ENCODE data around the gene SHROOM3. TPM values are rescaled to one million over a fixed set of nuclear protein-coding genes. Genes with fewer than 3 reads are reported as not detected.
A peak's percentile ranks its signal among the peaks of the same experiment; 100 is the strongest.

SHROOM3 gene
- total RNA-seq, 4 donors from 2014 or later = 44.4 to 101 (median 88.5) TPM

GRCh38 chr4:76525751-76526150, 90.7 kb downstream of the SHROOM3 start:
- no peak for DNase-seq (ENCODE audit: extremely low spot score)
- peaks cover 7 to 20% (median 18%) of the 10 kb centered on the region in 4 donors for H3K4me1 ChIP-seq
- 91% methylated on average over 4 of the region's 4 CpGs for WGBS

GRCh38 chr4:76526585-76526990, 91.6 kb downstream of the SHROOM3 start:
- H3K36me3 ChIP-seq = no peaks in the 10 kb centered on the region
- intact Hi-C loops (cut with DNase I) = no loop called here
- DNase-seq (ENCODE audit: extremely low spot score) = no peak
- 30% methylated on average over 2 of the region's 2 CpGs for WGBS
- H3K27me3 ChIP-seq = no peaks in the 10 kb centered on the region
- H3K4me3 ChIP-seq = no peak overlapping the region
- H3K9me3 ChIP-seq = peaks cover 0 to 4% (median 0%) of the 10 kb centered on the region in 4 donors
- H3K4me1 ChIP-seq = peaks cover 7 to 25% (median 21%) of the 10 kb centered on the region in 4 donors
- H3K27ac ChIP-seq (replicated peaks in 1 of 4) = peak overlapping the region; percentile 0 to 25 (median 16)
- no peak for TF ChIP-seq POLR2A (IDR thresholded peaks at IDR 0.05; ENCODE audit: low read depth)
- TF ChIP-seq CTCF (IDR thresholded peaks at IDR 0.05) = no peak
- no peak for TF ChIP-seq EP300 (IDR thresholded peaks at IDR 0.05)
- TF ChIP-seq POLR2AphosphoS5 (IDR thresholded peaks at IDR 0.05) = no peak

More at GRCh38 chr4:76525751-76526150, 90.7 kb downstream of the SHROOM3 start:
- Histone ChIP-seq H3K9me3 (peaks cover 0 to 7% (median 0%) of the 10 kb centered on the region in 4 donors), H3K36me3 (no peaks in the 10 kb centered on the region), H3K27ac (replicated peaks in 1 of 4) (peak overlapping the region in 2 of 4 donors; percentile 19 to 22), H3K27me3 (no peaks in the 10 kb centered on the region), H3K4me3 (no peak overlapping the region)
- TF ChIP-seq EP300 (IDR thresholded peaks at IDR 0.05) (no peak), POLR2A (IDR thresholded peaks at IDR 0.05; ENCODE audit: low read depth) (no peak)
- intact Hi-C loops (cut with DNase I) = no loop called here

- Histone ChIP-seq H3K4me1 (peaks cover 7 to 26% (median 24%) of the 10 kb centered on the region in 4 donors), H3K4me3 (no peak overlapping the region), H3K36me3 (no peaks in the 10 kb centered on the region), H3K27me3 (no peaks in the 10 kb centered on the region), H3K9me3 (no peaks in the 10 kb centered on the region), H3K27ac (replicated peaks in 1 of 4) (peak overlapping the region in 1 of 4 donors; percentile 25)
- DNase-seq (ENCODE audit: extremely low spot score) = no peak
- intact Hi-C loops (cut with DNase I) = no loop called here
- no peak for TF ChIP-seq EP300 (IDR thresholded peaks at IDR 0.05)
- TF ChIP-seq POLR2A (IDR thresholded peaks at IDR 0.05; ENCODE audit: low read depth) = no peak
- no peak for TF ChIP-seq CTCF (IDR thresholded peaks at IDR 0.05)
- no peak for TF ChIP-seq POLR2AphosphoS5 (IDR thresholded peaks at IDR 0.05)
- 71% methylated on average over 5 of the region's 5 CpGs for WGBS
Measured at GRCh38 chr4:76527666-76528065, 92.6 kb downstream of the SHROOM3 start.

- no peak for TF ChIP-seq POLR2A (IDR thresholded peaks at IDR 0.05; ENCODE audit: low read depth)
- no peak for TF ChIP-seq EP300 (IDR thresholded peaks at IDR 0.05)
- no peak for TF ChIP-seq CTCF (IDR thresholded peaks at IDR 0.05)
- TF ChIP-seq POLR2AphosphoS5 (IDR thresholded peaks at IDR 0.05) = no peak
- DNase-seq (ENCODE audit: extremely low spot score) = no peak
- Histone ChIP-seq H3K36me3 (no peaks in the 10 kb centered on the region), H3K27me3 (no peaks in the 10 kb centered on the region), H3K4me3 (no peak overlapping the region), H3K4me1 (peaks cover 14 to 40% (median 31%) of the 10 kb centered on the region in 4 donors), H3K27ac (replicated peaks in 1 of 4) (no peak overlapping the region), H3K9me3 (no peaks in the 10 kb centered on the region)
- intact Hi-C loops (cut with DNase I) = no loop called here
- 26% methylated on average over 2 of the region's 2 CpGs for WGBS
Measured at GRCh38 chr4:76531597-76531996, 96.6 kb downstream of the SHROOM3 start.

GRCh38 chr4:76532805-76533204, 97.8 kb downstream of the SHROOM3 start:
- Histone ChIP-seq H3K36me3 (no peaks in the 10 kb centered on the region), H3K27me3 (no peaks in the 10 kb centered on the region), H3K9me3 (no peaks in the 10 kb centered on the region), H3K27ac (replicated peaks in 1 of 4) (peak overlapping the region in 2 of 4 donors; percentile 8 to 51), H3K4me3 (no peak overlapping the region), H3K4me1 (peaks cover 14 to 32% (median 24%) of the 10 kb centered on the region in 4 donors)
- TF ChIP-seq POLR2A (IDR thresholded peaks at IDR 0.05; ENCODE audit: low read depth) = no peak
- no peak for TF ChIP-seq CTCF (IDR thresholded peaks at IDR 0.05)
- TF ChIP-seq POLR2AphosphoS5 (IDR thresholded peaks at IDR 0.05) = no peak
- no peak for TF ChIP-seq EP300 (IDR thresholded peaks at IDR 0.05)
- WGBS = 78% methylated on average over 2 of the region's 2 CpGs
- DNase-seq (ENCODE audit: extremely low spot score) = no peak
- intact Hi-C loops (cut with DNase I) = no loop called here

Measured in esophagus muscularis mucosa (tissue), 4 donors.